ENCODE measurements around the gene CNBD2. TPM values are rescaled to one million over a fixed set of nuclear protein-coding genes. Genes with fewer than 3 reads are reported as not detected.
"Not testable (repeated sequence)": the region's sequence is repeated elsewhere in the genome, so short reads cannot be mapped to it uniquely, and the experiment has no call there.

Gene CNBD2
- total RNA-seq, 1 experiment from 2014 or later, result 4.1 TPM

DNA sequence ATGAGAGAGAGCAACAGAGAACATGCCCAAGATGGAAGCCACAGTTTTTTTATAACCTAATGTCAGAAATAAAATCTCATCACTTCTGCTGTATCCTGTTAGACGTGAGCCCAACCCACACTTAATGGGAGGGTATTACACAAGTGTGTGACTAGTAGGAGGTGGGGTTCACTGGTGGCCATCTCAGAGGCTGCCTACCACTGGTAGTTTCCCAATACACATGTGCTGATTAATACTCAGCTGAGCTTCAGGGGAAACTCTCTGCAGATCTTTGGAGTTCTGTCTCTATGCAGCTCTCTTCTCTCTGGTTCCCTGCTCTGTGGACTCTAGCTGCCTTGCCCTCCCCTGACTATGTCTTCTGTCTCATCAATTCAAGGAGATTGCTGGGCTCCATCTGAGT lies 35.7 kb downstream of the CNBD2 start:
- no peak for DNase-seq (ENCODE audit: low read depth, low spot score)
- in situ Hi-C loops (cut with HindIII; ENCODE audit: low pct_unique_long_range_greater_than_20kb, low sequenced_read_pairs), result no loop called here

DNA sequence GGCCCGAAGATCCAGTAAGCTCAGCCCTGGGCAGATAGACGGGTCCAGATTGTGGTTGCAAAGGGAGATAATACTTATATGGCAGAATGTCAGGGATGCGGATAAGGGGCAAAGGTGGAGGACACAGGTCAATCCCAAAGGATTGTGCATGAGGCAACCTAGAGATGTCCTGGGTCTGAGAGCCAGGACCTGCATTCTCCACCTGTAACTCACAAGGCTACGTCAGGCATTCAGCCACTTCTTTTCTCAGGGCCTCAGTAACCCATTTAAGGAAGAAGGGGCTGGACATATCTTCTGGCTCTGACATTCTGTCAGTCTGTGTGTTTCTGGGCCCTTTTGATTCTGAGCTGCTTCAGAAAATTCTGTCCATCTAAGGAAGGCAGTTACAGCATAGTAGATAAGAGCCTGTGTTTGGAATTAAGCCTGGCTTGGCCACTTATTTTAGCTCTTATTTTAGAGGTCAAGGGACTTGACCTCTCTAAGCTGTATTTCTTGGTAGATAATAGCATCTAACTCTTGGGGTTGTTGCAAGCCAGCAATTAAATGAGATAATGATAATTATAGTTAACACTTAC lies 40.2 kb downstream of the CNBD2 start:
- in situ Hi-C loops (cut with HindIII; ENCODE audit: low pct_unique_long_range_greater_than_20kb, low sequenced_read_pairs), result no loop called here
- no peak for DNase-seq (ENCODE audit: low read depth, low spot score)

DNA sequence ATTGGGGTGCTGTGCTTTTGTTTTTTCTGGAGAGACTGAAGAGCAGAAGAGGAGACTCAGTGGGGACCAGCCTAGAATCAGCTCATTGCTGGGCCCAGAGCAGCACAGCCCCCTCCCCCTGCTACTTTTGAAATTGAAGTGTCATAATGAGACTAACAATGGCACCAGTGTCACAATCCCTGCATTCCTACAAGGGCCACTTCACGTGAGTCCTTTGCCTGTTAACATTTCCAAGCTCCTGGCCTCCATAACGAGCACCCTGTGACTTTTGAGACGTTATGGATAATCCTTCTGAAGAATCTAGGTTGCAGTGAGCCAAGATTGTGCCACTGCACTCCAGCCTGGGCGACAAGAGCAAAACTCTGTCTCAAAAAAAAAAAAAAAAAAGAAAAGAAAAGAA lies 41.7 kb downstream of the CNBD2 start:
- peak; percentile 22 for DNase-seq (ENCODE audit: low read depth, low spot score)
- in situ Hi-C loops (cut with HindIII; ENCODE audit: low pct_unique_long_range_greater_than_20kb, low sequenced_read_pairs), result no loop called here

DNA sequence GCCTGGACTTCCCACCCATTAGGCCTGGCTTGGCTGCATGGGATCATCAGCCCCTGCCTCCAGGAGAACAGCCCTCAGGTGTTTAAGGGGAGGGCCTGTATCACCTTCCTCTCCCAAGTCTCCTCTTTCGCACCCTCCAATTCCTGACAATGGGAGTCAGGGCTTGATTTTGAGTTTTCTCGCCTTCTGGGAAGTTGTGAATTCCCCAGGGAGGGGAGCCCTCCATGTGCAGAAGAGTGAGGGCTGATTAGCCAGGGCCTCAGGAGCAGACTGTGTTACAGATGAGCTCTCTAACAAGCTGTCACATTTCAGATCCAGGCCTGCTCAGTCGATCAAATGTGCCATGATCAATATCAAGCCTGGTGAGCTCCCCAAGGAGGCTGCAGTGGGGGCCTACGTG lies 42.4 kb downstream of the CNBD2 start:
- DNase-seq (ENCODE audit: low read depth, low spot score), result no peak
- in situ Hi-C loops (cut with HindIII; ENCODE audit: low pct_unique_long_range_greater_than_20kb, low sequenced_read_pairs), result no loop called here

DNA sequence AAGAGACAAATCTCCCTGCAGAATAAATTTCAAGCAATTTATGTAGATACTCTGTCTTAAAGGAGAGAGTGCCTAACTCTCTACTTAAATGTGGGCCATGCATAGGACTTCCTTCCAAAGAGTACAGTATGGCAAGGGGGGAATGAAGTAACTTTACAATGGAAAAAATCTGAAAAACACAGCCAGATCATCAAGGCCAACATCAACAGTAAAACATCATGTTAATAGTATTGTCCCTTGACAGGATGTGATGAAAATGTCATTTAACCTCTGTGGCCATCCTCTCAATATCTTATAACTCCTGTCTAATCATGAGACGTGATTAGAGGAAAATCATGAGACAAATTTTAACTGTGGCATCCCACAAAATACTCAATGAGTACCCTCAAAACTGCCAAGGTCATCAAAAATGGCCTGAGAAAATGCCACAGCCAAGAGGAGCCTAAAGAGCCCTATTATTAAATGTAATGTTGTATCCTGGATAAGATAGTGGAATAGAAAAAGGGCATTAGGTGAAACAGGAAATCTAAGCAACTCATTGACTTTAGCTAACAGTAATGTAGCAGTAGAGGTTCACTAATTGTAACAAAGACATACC lies 47.5 kb downstream of the CNBD2 start:
- no peak for DNase-seq (ENCODE audit: low read depth, low spot score)
- in situ Hi-C loops (cut with HindIII; ENCODE audit: low pct_unique_long_range_greater_than_20kb, low sequenced_read_pairs), result no loop called here

DNA sequence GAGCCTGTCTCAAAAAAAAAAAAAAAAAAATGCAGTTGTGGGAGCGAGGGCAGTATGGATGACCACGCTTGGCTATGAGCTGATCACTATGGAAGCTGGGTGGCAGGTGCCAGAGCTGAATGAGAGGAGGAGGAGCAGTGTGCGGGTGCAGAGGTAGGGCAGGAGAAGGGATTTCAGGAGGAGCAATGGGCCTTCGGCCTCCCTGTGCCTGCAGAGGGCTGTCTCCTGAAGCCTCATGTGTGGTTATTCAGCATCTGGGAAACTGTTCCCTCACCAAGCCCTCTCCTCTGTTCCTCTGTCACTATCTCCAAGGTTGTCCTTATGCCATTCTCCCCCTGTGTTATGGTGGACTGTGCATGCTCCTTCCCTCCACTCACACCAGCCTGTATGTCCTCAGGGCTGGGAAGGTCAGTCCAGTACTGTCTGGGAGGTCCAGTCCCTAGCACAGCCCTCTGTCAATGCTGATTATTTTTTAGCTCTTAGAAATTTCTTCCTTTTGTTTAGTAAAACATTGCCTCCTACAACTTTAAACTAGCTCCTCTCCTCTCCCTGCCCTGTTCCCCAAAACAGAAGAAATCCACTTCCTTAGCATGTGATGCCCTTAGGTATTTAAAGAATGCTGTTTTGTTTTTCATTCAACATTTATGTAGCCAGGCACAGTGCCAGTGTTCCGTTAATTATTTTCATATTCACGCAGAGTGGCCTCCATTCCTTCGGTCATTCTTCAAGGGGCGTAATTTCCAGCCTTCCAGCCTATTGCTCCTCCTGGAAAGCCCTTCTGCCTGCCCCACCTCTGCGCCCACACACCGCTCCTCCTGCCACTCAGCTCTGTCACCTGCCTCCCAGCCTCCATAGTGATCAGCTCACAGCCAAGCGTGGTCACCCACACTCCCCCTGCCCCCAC lies 48.9 kb downstream of the CNBD2 start:
- DNase-seq (ENCODE audit: low read depth, low spot score), result peak; percentile 33
- in situ Hi-C loops (cut with HindIII; ENCODE audit: low pct_unique_long_range_greater_than_20kb, low sequenced_read_pairs), result no loop called here

DNA sequence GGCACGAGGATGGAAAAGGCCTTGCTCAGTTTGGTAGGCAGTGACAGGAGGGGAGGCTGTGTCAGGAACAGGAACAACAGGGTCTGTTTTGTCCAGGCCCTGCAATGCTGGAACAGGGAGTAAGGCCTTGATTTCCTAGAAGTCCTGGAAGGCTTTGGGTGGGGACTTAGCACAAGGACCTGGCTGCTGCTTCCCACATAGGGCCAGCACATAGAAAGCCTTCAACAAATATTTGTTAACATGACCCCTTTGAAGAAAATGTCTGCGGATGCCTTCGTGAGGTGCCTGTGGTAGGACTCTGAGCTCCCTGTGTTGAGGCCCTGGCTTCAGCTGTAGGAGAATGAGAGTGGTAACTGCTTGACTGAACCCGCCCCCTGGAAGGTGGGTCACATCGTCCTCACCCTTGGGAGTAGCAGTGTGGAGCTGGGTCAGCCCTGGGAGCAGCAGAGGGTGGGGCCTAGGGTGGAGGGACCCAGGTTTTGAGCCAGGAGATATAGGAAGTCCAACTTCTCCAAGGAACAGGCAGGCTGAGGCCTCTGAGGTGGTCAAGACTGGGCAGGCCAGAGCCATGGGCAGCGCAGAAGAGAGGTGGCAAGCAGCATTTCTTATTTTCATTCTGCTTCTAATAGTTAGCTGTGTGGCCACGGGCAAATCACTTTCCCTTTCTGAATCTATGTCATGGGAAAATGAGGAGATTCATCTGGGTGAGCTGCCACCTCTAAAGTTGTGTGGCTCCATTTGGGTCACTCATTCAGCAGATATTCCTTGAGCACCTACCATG lies 50.0 kb downstream of the CNBD2 start:
- in situ Hi-C loops (cut with HindIII; ENCODE audit: low pct_unique_long_range_greater_than_20kb, low sequenced_read_pairs), result no loop called here
- DNase-seq (ENCODE audit: low read depth, low spot score), result no peak

DNA sequence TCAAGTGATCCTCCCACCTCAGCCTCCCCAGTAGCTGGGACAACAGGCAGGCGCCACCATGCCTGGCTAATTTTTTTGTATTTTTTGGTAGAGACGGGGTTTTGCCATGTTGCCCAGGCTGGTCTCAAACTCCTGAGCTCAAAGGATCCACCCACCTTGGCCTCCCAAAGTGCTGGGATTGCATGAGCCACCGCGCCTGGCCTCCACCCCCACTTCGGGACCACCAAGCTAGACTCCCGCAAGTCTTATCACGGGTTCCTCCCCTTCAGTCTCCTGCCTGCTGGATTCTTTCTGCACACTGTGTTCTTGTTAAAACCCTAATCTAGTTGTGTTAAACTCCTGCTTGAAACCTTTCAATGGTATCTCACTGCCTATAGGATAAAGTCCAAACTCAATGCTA lies 57.7 kb downstream of the CNBD2 start:
- DNase-seq (ENCODE audit: low read depth, low spot score); in situ Hi-C loops (cut with HindIII; ENCODE audit: low pct_unique_long_range_greater_than_20kb, low sequenced_read_pairs): not testable (repeated sequence)

DNA sequence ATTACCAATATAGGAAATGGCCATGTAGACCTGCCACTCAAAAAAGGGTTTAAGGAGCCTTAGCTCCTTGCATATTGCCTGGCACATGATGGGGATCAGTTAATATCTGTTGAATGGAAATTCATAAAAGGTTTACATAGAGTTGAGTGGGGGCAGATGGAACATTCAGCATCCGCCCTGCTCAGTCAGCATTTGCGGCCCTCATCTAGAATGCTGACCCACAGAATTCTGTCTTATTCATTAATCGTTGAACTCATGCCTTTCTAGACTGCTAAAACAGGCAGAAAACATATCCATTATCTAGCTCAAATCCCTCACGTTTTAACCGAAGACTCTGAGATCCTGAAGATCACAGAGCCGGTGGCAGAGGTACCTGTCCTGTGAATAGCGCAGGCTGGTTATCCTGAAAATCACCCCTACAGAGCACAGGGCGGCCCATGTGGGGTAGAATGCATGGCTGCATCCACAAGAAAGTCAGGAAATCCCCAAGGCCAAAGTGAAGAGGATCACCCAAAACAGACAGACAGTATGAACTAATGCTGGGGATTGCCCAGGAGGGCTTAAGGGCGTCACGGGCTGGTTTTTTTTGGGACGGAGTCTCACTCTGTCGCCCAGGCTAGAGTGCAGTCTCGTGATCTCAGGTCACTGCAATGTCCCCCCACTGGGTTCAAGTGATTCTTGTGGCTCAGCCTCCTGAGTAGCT lies 59.9 kb downstream of the CNBD2 start:
- in situ Hi-C loops (cut with HindIII; ENCODE audit: low pct_unique_long_range_greater_than_20kb, low sequenced_read_pairs), result no loop called here

DNA sequence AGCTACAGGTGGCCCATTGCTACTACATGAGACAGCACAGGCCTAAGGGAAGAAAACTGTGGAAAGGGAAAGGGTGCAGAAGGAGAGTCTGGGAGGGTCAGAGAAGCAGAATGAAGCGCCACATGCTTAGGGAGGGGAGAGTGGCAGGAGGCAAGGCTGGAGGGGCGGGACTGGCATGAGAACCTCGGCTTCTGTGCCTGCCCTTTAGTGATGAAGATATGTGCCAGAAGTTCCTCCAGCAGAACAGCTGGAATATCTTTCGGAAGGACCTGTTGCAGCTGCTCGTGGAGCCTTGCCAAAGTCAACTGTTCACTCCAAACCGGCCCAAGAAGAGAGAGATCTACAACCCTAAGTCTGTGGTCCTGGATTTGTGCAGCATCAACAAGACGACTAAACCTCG lies 61.8 kb downstream of the CNBD2 start:
- no peak for DNase-seq (ENCODE audit: low read depth, low spot score)
- in situ Hi-C loops (cut with HindIII; ENCODE audit: low pct_unique_long_range_greater_than_20kb, low sequenced_read_pairs), result no loop called here

More for the DNA sequence above, 59.9 kb downstream of the CNBD2 start:
- no peak for DNase-seq (ENCODE audit: low read depth, low spot score)

DNA sequence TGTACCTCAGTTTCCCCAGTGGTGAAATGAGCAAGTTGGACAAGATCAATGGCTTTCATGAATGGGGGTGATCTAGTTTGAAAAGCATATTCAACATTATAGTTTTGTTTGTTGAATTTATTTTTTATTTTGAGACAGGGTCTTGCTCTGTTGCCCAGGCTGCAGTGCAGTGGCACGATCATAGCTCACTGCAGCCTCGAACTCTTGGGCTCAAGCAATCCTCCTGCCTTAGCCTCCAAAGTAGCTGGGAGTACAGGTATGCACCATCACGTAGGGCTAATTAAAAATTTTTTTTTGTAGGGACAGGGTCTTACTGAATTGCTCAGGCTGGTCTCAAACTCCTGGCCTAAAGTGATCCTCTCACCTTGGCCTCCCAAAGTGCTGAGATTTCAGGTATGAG lies 63.4 kb downstream of the CNBD2 start:
- in situ Hi-C loops (cut with HindIII; ENCODE audit: low pct_unique_long_range_greater_than_20kb, low sequenced_read_pairs), result no loop called here
- no peak for DNase-seq (ENCODE audit: low read depth, low spot score)

DNA sequence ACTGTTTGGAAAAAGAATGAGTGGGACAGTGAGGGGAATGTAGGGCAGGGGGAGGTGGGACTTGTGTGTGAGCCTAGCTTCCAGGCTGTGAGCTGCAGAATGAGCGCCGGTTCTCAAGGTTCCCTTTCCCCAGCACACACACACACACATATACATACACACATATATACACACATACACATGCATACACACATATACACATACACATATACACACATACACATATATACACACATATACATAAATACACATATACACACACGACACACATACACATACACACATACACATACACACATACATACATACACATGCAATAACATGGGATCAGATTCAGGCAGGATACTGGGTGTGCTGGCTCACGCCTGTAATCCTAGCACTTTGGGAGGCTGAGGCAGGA lies 66.5 kb downstream of the CNBD2 start:
- in situ Hi-C loops (cut with HindIII; ENCODE audit: low pct_unique_long_range_greater_than_20kb, low sequenced_read_pairs), result no loop called here
- DNase-seq (ENCODE audit: low read depth, low spot score), result no peak

DNA sequence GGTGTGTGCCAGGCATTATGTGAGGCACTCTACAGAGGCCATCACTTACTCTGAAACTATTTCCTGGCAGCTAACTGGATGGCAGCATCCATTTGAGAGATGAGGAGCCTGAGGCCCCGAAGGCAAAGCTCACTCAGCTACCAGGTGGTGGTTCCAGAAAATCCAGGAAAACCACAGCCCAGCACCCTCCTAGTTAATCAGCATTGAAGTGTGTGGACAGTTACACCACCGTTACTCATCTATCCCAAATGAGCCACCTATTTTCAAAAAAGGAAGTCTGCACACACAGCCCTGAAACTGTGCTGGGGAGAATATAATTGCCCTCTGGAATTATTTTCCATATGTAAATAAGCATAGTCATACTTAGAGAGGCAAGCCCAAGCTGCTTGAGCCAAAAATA lies 67.4 kb downstream of the CNBD2 start:
- in situ Hi-C loops (cut with HindIII; ENCODE audit: low pct_unique_long_range_greater_than_20kb, low sequenced_read_pairs), result no loop called here
- no peak for DNase-seq (ENCODE audit: low read depth, low spot score)

DNA sequence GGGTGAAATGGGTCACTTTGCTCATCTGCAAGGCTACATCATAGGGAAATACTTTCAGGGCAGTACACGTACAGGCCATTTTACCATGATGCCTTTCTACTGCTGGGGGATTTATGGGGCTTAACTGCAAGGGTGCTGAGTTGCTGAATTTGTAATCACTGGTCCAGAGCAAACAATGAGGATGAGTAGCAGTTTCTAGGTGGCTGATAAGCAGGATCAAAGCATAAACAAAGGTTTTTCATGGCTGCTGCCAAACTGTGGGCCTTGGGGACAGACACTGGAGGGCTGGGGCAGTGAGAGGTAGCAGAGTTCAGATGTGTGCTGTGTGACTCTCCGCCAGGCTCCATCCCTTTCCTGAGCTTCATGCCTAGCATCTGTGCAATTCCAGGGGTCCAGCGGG lies 68.3 kb downstream of the CNBD2 start:
- no peak for DNase-seq (ENCODE audit: low read depth, low spot score)
- in situ Hi-C loops (cut with HindIII; ENCODE audit: low pct_unique_long_range_greater_than_20kb, low sequenced_read_pairs), result no loop called here

DNA sequence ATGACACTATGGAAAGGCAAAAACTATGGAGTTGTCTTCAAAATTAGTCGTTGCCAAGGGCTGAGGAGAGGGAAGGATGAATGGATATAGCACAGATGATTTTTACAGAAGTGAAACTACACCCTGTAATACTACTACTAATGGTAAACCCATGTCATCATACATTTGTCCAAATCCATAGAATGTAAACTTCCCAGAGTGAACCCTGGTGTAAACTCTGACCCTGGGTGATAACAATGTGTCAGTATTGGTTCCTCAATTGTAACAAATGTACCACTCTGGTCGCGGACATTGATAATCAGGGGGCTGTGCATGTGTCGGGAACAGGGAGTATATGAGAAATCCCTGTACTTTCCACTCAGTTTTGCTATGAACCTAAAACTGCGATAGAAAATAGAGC lies 72.2 kb downstream of the CNBD2 start:
- no peak for DNase-seq (ENCODE audit: low read depth, low spot score)
- in situ Hi-C loops (cut with HindIII; ENCODE audit: low pct_unique_long_range_greater_than_20kb, low sequenced_read_pairs), result no loop called here

DNA sequence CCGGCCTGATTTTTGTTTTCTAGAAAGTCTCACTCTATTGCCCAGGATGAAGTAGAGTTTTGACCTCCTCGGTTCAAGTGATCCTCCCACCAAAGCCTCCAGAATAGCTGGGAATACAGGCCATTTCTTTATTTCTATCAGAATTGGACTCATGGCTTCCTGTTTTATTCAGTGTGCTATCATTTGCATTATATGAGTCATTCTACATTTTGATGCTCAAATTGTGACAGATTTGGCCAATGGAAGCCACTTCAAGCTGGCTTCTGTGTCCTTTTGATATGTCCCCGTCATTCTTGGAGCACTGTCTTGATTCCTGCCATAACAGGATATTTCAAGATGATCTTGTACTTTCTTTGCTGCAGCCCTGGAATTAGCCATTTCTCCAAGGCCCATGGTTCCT lies 75.1 kb downstream of the CNBD2 start:
- DNase-seq (ENCODE audit: low read depth, low spot score), result no peak
- in situ Hi-C loops (cut with HindIII; ENCODE audit: low pct_unique_long_range_greater_than_20kb, low sequenced_read_pairs), result no loop called here

DNA sequence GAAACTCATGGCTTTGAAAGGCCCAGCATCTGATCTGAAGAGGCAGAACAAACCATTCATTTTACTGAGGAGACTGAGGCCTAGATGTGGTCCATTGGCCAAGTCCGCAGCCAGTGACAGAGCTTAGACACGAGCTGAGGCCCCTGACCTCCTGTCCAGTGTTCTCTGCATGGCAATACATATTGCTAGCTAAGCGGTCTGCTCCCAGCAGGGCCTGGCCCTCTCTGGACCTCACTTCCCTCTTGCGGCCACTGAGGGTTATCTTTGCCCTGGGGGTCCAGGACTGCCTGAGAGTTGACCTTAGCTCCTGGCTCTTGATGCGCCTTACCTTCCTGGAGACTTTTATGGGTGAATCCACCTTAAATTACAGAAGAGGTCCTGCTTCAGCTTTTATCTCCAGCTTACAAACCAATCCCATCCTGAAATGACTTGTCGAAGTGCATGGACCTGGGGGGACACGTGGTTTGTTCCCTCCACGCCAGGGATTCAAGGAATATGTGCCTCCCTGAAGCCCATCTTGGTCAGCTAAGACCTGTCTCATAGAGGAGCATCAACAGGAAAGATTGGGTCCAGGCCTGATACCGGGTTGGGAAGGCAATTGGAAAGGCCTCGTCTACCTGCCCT lies 75.6 kb downstream of the CNBD2 start:
- DNase-seq (ENCODE audit: low read depth, low spot score), result no peak
- in situ Hi-C loops (cut with HindIII; ENCODE audit: low pct_unique_long_range_greater_than_20kb, low sequenced_read_pairs), result no loop called here

Data from SK-MEL-5 (cell line).